Measurements from ENCODE around the gene AGPAT1.

- TF ChIP-seq CTCF (optimal IDR thresholded peaks at IDR 0.05 in 1 of 3, IDR thresholded peaks at IDR 0.05 in 1 of 3, conservative IDR thresholded peaks at IDR 0.05 in 1 of 3; ENCODE audit: extremely low read depth in 1 of 3, insufficient read depth in 2 of 3, low read length in 3 of 3) (no peak), EZH2 (IDR thresholded peaks at IDR 0.05; ENCODE audit: low read length) (no peak)
These were observed 47.9 kb downstream of the AGPAT1 start, which contains the start of gene ATF6B for GRCh38 chr6:32127717-32128592.

Measured in keratinocyte (primary cell).